GM10248 (cell line): ENCODE results near the gene ALAS1.

Experiments used
- CTCF ChIA-PET: fragments of 300-600 bp; sonication (Branson Sonifier 250); formaldehyde crosslinking; extraction: SDS; loops from one replicate; lab custom pipeline; 2021; ENCODE audit warnings: antibody characterized with exemption; lab: Yijun Ruan, JAX
- POLR2A ChIA-PET: fragments of 350-650 bp; sonication (Branson Sonifier 250); formaldehyde crosslinking; extraction: SDS; loops from one replicate; lab custom pipeline; 2020; ENCODE audit warnings: antibody characterized with exemption; lab: Yijun Ruan, JAX
- DNase-seq: peaks from one replicate; pipeline ENCODE4 v3.0.0; 2012; ENCODE audit errors: extremely low spot score
- CTCF ChIP-seq: IDR thresholded peaks from 2 replicates; pipeline ENCODE4 v1.5.1; 2012; ENCODE audit warnings: mild to moderate bottlenecking, low read depth; ENCODE audit errors: extremely low read depth, missing control alignments, control extremely low read depth

The ALAS1 gene

DNA sequence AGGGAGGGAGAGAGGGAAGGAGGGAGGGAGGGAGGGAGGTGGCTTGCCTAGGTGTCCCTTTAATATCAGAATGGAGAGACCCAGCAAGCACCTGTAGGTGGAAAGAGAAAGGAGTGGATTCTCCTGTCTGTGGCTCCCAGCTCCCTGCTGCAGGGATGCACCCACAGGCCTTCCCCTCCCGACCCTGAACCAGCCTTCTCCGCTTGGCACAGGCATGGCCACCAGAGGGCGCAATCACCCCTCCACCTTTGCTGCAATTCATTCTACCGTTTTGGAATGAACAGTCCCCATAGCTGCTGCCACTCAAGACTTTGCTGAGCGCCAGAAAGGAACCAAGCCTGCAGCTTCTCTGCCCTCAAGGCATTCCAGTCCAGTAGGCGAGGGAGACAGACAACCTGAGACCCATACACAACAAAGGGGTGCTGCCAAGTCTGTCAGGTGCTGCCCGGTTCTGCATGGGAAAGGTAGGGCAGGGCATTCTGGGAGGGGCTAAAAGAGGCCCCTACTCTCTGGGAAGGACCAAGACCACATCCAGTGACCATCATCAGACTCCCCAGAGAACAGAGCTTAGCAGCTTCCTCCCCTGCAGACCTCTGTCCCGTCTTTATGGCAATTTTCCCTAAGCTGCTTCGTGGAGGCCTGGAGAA, 22.5 kb downstream of the ALAS1 start:
- ChIA-PET POLR2A (interaction anchor here (1.1 kb wide), 1 partner anchor 9 kb away, joined by 3 read pairs; no protein-coding TSS in a partner anchor), CTCF (interaction anchor here (0.6 to 11.6 kb wide), 50 partner anchors 11 to 226 kb away, joined by 3 to 172 read pairs (median 4); partner anchors contain the start of genes POC1A, PPM1M, SEMA3G and TWF2)
- peak; percentile 97 for TF ChIP-seq CTCF
- DNase-seq = peak; percentile 85

GRCh38 chr3:52221141-52221562, 23.2 kb downstream of the ALAS1 start:
- CTCF ChIA-PET = interaction anchor here (0.6 to 11.6 kb wide), 46 partner anchors 10 to 227 kb away, joined by 3 to 172 read pairs (median 4); partner anchors contain the start of genes POC1A, PPM1M, SEMA3G and TWF2

GRCh38 chr3:52221563-52222318, 23.8 kb downstream of the ALAS1 start:
- no peak for DNase-seq
- ChIA-PET POLR2A (no interaction called here), CTCF (interaction anchor here (1.0 to 11.6 kb wide), 28 partner anchors 9 to 248 kb away, joined by 3 to 172 read pairs (median 9); partner anchors contain the start of genes ABHD14B, PPM1M, SEMA3G and TWF2)
- no peak for TF ChIP-seq CTCF

More at GRCh38 chr3:52221141-52221562, 23.2 kb downstream of the ALAS1 start:
- POLR2A ChIA-PET = no interaction called here
- TF ChIP-seq CTCF = no peak
- DNase-seq = no peak

- ChIA-PET POLR2A (no interaction called here), CTCF (interaction anchor here (0.6 to 11.6 kb wide), 14 partner anchors 9 to 442 kb away, joined by 3 to 172 read pairs (median 10); partner anchors contain the start of genes ABHD14B, SEMA3G and TWF2)
- TF ChIP-seq CTCF = no peak
- DNase-seq = no peak
These were observed 24.6 kb downstream of the ALAS1 start for GRCh38 chr3:52222319-52223221.

DNA sequence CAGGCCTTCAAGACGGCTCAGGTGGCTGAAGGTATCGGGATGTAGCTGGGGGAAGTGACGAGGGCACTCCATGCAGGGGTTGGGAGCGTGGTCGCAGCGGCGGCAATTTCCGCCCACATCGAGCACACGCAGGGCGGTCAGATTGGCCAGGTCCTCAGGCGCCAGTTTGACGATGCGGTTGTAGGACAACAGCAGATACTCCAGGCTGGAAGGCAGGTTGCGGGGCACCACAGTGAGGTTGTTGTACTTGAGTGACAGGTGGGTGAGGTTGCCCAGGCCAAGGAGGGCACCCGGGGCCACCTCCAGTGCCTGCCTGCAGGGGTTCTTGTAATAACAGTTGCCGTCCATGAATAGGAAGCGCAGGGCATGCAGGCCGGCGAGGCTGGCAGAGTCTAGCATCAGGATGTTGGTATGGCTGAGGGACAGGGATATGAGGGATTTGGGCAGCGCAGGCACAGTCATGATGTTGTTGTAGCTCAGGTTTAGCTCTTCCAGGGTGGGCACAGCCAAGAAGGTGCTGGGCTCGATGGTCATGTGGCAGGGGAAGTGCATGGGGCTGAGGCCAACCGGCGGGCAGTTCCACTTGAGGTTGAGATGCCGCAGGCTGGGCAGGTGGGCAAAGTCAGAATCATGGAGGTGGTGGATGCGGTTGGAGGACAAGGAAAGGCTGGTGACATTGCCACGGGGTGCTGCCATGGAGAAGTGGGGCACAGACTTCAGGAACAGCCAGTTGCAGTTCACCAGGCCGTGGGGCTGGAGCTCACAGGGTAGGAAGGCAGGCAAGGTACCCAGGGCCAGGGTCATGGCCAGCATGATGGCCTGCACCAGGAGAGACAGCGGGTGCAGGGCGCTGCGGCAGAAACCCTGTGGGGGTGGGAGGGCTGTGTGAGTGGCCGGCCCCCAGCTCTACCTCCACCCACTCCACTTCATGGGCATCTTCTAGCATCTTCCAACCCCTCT, 25.8 kb downstream of the ALAS1 start:
- ChIA-PET POLR2A (interaction anchor here (1.2 kb wide), 1 partner anchor 9 kb away, joined by 3 read pairs; no protein-coding TSS in a partner anchor), CTCF (interaction anchor here (1.0 to 11.6 kb wide), 9 partner anchors 7 to 222 kb away, joined by 3 to 172 read pairs (median 8); partner anchors contain the start of gene TWF2)
- no peak for TF ChIP-seq CTCF
- DNase-seq = no peak
